CD4-positive, CD25-positive, alpha-beta regulatory T cell (primary cell): Measurements from ENCODE around the gene KICS2. TPM values are rescaled to one million over a fixed set of nuclear protein-coding genes. Genes with fewer than 3 reads are reported as not detected.
A peak's percentile ranks its signal among the peaks of the same experiment; 100 is the strongest.

Experiments
- ATAC-seq, 2 donors: fragments of 150-1000 bp; cut with Tn5 transposase; one replicate each; pipeline ENCODE4 v1.10.0; 2021; ENCODE audit warnings: low read depth in 2 of 2, moderate number of reproducible peaks in 2 of 2, moderate library complexity in 1 of 2
- DNase-seq, 3 donors: peaks; one replicate each; pipeline versions ENCODE4 v3.0.0 to v3.0.0-alpha.2; 2012 to 2022; ENCODE audit warnings: mixed read lengths in 1 of 3
- H3K27ac ChIP-seq: one replicate; pipeline ENCODE4 v1.7.0; 2013; ENCODE audit warnings: mild to moderate bottlenecking, low read length; ENCODE audit not compliant: insufficient read depth, poor library complexity, severe bottlenecking
- H3K27me3 ChIP-seq: one replicate; pipeline ENCODE4 v1.7.0; 2013; ENCODE audit warnings: low read length; ENCODE audit not compliant: control insufficient read depth, insufficient read depth
- H3K36me3 ChIP-seq: one replicate; pipeline ENCODE4 v1.7.0; 2013; ENCODE audit warnings: mild to moderate bottlenecking, low read length, moderate library complexity; ENCODE audit not compliant: control insufficient read depth, insufficient read depth
- H3K4me1 ChIP-seq: 2 replicates; pipeline ENCODE4 v1.7.0; 2013; ENCODE audit warnings: mild to moderate bottlenecking, low read length; ENCODE audit not compliant: insufficient read depth, control insufficient read depth, poor library complexity, severe bottlenecking
- H3K4me3 ChIP-seq: one replicate; pipeline ENCODE4 v1.7.0; 2013; ENCODE audit warnings: low read depth, mild to moderate bottlenecking, low read length, moderate library complexity
- H3K9me3 ChIP-seq, 2 experiments: 1 replicate in 1 of 2; 2 replicates in 1 of 2; pipeline ENCODE4 v1.7.0; 2013; ENCODE audit warnings: low read length in 2 of 2, mild to moderate bottlenecking in 1 of 2, moderate library complexity in 1 of 2; ENCODE audit not compliant: control insufficient read depth in 2 of 2
- H3K27ac Mint-ChIP-seq, 3 donors: one replicate each; pipeline ENCODE4 v1.8.0; 2020 to 2022; ENCODE audit warnings: mild to moderate bottlenecking in 3 of 3, mixed read lengths in 3 of 3, moderate library complexity in 2 of 3
- H3K27me3 Mint-ChIP-seq: one replicate; pipeline ENCODE4 v1.8.0; 2022; ENCODE audit warnings: mild to moderate bottlenecking, mixed read lengths
- H3K36me3 Mint-ChIP-seq: one replicate; pipeline ENCODE4 v1.8.0; 2020; ENCODE audit warnings: mixed read lengths
- H3K4me1 Mint-ChIP-seq, 4 donors: one replicate each; pipeline ENCODE4 v1.8.0; 2020 to 2022; ENCODE audit warnings: mixed read lengths in 4 of 4, mild to moderate bottlenecking in 1 of 4
- H3K4me3 Mint-ChIP-seq, 4 donors: one replicate each; pipeline ENCODE4 v1.8.0; 2020 to 2022; ENCODE audit warnings: mild to moderate bottlenecking in 4 of 4, mixed read lengths in 4 of 4, moderate library complexity in 3 of 4
- H3K9me3 Mint-ChIP-seq, 7 donors: one replicate each; pipeline ENCODE4 v1.8.0; 2020 to 2022; ENCODE audit warnings: mixed read lengths in 7 of 7, mild to moderate bottlenecking in 3 of 7, moderate library complexity in 2 of 7
- polyA plus RNA-seq, 4 donors: library from polyadenylated mRNA; unstranded; fragments of 300-500 nt; fragmentation: Illumina TruSeq; gene quantifications; one replicate each; pipeline ENCODE4 v1.2.3, GENCODE V29; 2021
- total RNA-seq: library from RNA; stranded (reverse); gene quantifications from one replicate; pipeline ENCODE4 v1.2.3, GENCODE V29; 2022

The KICS2 gene
- total and polyA plus RNA-seq, 5 donors from 2014 or later: 10.8 to 26.7 (median 12.0) TPM

DNA sequence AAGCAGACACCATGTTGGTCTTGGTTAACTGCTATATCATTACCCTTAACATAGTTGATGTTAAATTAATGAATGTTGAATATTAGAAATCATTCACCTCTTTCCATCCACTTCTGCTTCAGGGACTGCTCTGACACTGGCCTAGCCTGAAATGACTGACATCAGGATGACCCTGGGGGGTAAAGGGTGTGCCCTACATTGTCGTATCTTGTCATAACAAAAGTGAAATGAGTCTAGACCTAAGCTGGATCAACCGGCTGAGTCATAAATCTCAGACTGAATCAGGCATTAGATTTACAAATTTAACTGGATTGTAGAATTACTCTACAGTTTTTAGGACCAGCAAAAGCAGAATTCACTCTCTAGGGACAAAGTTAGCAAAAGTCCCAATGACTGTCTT is 35.3 kb downstream of the KICS2 start:
- no peaks in the 10 kb centered on the region for H3K27me3 Mint-ChIP-seq
- H3K27ac Mint-ChIP-seq: no peak overlapping the region
- DNase-seq (peak in 1 of 3 donors; percentile 53), ATAC-seq (no peak)
- H3K4me1 Mint-ChIP-seq: peaks cover 0 to 17% (median 6%) of the 10 kb centered on the region in 4 donors
- Histone ChIP-seq H3K36me3 (no peaks in the 10 kb centered on the region), H3K9me3 (no peaks in the 10 kb centered on the region), H3K4me3 (no peak overlapping the region), H3K4me1 (no peaks in the 10 kb centered on the region), H3K27ac (no peak overlapping the region), H3K27me3 (no peaks in the 10 kb centered on the region)
- H3K36me3 Mint-ChIP-seq: peaks cover 34% of the 10 kb centered on the region
- H3K4me3 Mint-ChIP-seq: no peak overlapping the region
- peaks cover 0 to 3% (median 0%) of the 10 kb centered on the region in 7 donors for H3K9me3 Mint-ChIP-seq

DNA sequence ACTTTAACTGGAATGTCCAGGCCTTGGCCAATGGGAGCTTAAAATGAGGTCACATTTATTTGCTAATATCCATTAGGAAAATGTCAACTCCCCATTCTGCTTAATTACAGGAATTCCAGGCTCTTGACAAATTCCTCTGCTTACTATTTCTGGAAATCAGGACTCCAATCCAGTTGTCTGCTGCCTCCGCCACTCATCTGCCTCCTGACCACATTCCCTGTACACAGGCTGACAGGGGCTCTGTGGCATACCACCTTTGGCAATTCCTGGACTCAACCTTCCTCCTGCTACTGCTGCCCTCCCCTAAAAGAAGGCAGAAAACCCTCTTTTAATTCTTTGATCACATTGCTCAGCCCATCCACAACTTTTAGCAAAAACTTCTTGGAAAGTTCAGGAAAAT is 37.9 kb downstream of the KICS2 start:
- no peaks in the 10 kb centered on the region for H3K9me3 ChIP-seq
- Mint-ChIP-seq H3K4me1 (peaks cover 0 to 6% (median 2%) of the 10 kb centered on the region in 4 donors), H3K4me3 (no peak overlapping the region), H3K27me3 (no peaks in the 10 kb centered on the region), H3K9me3 (peaks cover 0 to 3% (median 0%) of the 10 kb centered on the region in 7 donors), H3K27ac (no peak overlapping the region), H3K36me3 (peaks cover 25% of the 10 kb centered on the region)
- no peak overlapping the region for H3K27ac ChIP-seq
- H3K36me3 ChIP-seq: no peaks in the 10 kb centered on the region
- no peak for ATAC-seq
- DNase-seq: no peak
- no peak overlapping the region for H3K4me3 ChIP-seq
- no peaks in the 10 kb centered on the region for H3K4me1 ChIP-seq
- no peaks in the 10 kb centered on the region for H3K27me3 ChIP-seq

DNA sequence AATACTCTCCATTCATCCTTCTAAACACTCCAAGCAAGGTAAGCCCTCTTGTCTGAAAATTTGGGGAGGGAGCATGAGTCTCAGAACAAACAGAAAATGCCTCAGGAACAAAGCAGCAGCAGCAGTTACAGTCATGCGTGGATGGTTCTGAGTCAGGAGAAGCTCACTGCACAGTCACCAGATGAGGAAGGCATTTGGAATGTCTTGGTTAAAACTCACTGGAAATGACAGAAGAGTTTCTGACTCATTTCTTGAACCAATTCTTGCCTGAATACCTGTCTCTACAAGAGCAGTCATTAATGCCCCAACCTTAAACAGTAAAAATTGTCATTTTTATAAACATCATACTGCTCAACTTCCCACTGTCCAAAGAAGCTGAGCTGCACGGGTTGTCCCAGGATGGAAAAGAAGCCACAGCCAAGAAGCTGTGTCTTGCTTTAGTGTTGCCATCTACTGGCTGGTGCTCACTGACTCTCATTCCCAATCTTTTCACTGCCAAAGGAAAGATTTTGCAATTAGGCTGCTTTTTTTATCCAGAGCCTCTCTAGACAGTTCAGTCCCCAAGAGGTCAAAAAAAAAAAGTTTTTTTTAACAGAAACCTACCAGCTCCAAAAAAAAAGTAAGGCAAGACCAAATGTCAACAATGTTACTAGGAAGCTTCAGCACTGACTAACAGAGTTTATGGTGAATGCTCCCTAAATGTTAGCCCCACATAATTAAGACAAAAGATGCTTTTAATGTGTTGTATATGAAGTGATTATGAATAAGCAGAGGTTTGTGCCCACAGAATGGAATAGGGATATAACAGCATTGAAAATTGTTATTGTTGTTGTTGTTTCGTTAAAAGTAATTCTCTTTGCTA is 40.4 kb downstream of the KICS2 start:
- DNase-seq (no peak), ATAC-seq (no peak)
- peaks cover 15% of the 10 kb centered on the region for H3K36me3 Mint-ChIP-seq
- Histone ChIP-seq H3K9me3 (no peaks in the 10 kb centered on the region), H3K36me3 (no peaks in the 10 kb centered on the region), H3K27me3 (no peaks in the 10 kb centered on the region), H3K27ac (no peak overlapping the region), H3K4me1 (no peaks in the 10 kb centered on the region), H3K4me3 (no peak overlapping the region)
- H3K9me3 Mint-ChIP-seq: peaks cover 0 to 3% (median 0%) of the 10 kb centered on the region in 7 donors
- no peak overlapping the region for H3K4me3 Mint-ChIP-seq
- H3K27ac Mint-ChIP-seq: no peak overlapping the region
- H3K4me1 Mint-ChIP-seq: no peaks in the 10 kb centered on the region
- no peaks in the 10 kb centered on the region for H3K27me3 Mint-ChIP-seq

DNA sequence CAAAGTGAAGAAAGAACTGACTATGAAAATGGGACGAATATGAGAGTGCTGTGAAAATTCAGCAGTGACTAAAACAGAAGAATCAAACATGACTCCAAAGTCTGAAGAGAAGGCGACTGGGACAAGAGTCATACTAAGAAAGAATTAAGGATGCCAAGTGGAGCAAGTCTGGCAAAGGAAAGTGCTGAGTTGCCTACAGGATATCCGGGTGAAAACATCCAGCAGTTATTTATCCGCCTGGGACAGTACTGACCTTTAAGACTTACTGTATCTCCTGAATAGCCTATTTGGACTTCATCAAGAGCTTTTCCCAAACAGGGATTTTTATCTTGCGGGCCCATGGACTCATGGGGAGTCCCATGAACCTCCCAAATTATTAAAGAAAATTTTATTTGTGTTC is 41.1 kb downstream of the KICS2 start:
- H3K27ac ChIP-seq: no peak overlapping the region
- no peaks in the 10 kb centered on the region for H3K27me3 ChIP-seq
- Mint-ChIP-seq H3K36me3 (peaks cover 15% of the 10 kb centered on the region), H3K4me1 (no peaks in the 10 kb centered on the region), H3K27ac (no peak overlapping the region), H3K9me3 (peaks cover 0 to 3% (median 0%) of the 10 kb centered on the region in 7 donors), H3K27me3 (no peaks in the 10 kb centered on the region), H3K4me3 (no peak overlapping the region)
- ATAC-seq (no peak), DNase-seq (no peak)
- no peaks in the 10 kb centered on the region for H3K4me1 ChIP-seq
- no peaks in the 10 kb centered on the region for H3K9me3 ChIP-seq
- no peaks in the 10 kb centered on the region for H3K36me3 ChIP-seq
- H3K4me3 ChIP-seq: no peak overlapping the region

DNA sequence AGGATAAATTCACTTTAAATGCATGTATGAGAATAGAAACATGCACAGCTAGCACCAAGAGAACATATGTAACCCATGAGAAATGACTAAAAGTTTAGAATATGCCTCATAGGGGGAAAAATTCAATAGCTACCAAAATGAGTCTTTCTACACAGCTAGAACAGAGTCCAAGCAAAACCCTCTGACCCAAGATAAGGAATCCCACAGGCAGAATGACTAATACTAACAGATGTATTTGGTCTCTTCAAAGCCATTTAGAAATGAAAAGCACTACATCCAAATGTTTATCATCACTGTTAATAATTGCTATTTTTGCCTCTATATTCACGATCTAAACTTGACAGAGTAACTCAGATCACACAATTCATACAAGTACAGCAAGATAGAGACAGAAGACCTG is 44.0 kb downstream of the KICS2 start:
- Histone ChIP-seq H3K27me3 (no peaks in the 10 kb centered on the region), H3K4me3 (no peak overlapping the region), H3K36me3 (no peaks in the 10 kb centered on the region), H3K9me3 (no peaks in the 10 kb centered on the region), H3K4me1 (no peaks in the 10 kb centered on the region), H3K27ac (no peak overlapping the region)
- H3K27me3 Mint-ChIP-seq: no peaks in the 10 kb centered on the region
- H3K4me3 Mint-ChIP-seq: no peak overlapping the region
- no peak for DNase-seq
- H3K4me1 Mint-ChIP-seq: no peaks in the 10 kb centered on the region
- no peak for ATAC-seq
- H3K36me3 Mint-ChIP-seq: peaks cover 11% of the 10 kb centered on the region
- H3K9me3 Mint-ChIP-seq: peaks cover 0 to 3% (median 0%) of the 10 kb centered on the region in 7 donors
- H3K27ac Mint-ChIP-seq: no peak overlapping the region

DNA sequence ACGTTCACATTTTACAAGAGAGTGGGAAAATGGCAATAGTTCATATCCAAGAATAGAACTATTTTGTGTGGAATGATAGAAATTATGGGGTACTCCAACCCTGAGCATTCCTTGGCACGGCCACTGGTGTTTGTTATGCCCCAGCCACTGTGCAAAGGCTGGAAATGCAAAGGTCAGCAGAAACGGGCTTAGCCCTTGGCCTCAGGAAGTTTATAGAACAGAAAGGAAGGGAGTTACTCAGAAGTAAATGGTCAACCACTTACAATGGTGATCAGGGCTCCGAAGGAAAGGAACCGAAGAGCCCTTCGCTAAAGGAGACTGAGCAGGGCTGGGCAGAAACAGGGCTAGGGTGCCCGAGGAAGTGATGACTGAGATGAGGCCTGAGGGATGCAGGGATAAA is 45.1 kb downstream of the KICS2 start:
- Mint-ChIP-seq H3K27me3 (no peaks in the 10 kb centered on the region), H3K4me3 (no peak overlapping the region), H3K9me3 (no peaks in the 10 kb centered on the region), H3K4me1 (no peaks in the 10 kb centered on the region), H3K27ac (no peak overlapping the region), H3K36me3 (peaks cover 3% of the 10 kb centered on the region)
- H3K36me3 ChIP-seq: no peaks in the 10 kb centered on the region
- H3K27me3 ChIP-seq: no peaks in the 10 kb centered on the region
- H3K4me1 ChIP-seq: no peaks in the 10 kb centered on the region
- no peak overlapping the region for H3K4me3 ChIP-seq
- ATAC-seq (no peak), DNase-seq (no peak)
- H3K27ac ChIP-seq: no peak overlapping the region
- no peaks in the 10 kb centered on the region for H3K9me3 ChIP-seq

DNA sequence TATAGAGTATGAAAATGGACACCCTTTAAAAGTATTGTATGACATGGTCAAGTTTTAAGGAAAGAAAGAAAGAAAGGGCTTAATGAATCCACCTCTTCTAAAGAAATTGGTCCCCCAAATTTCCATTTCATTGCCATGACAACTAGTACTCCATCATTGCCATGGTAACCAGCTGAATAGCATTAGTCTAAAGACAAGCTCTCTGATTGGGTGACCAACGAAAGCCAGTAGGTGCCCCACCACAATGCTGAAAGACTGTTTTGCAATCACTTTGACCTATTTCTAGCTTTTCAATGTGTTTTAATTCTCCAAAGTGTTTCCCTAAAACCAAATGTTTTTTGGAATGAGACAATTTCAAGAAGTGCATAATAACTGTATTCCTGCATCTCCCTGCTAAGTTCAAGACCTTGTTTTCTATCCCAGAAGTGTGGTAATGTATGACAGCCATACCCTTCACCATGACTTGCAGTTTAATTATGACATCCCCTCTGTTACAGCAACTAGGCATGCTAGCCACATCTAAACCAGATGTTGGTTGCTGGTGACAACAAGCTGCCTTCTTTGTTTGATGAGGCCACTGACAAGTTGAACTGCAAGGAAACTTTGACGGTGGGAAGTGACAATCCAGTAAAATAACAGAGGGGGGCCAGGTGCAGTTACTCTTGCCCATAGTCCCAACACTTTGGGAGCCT is 46.7 kb downstream of the KICS2 start:
- H3K4me1 Mint-ChIP-seq: no peaks in the 10 kb centered on the region
- no peak overlapping the region for H3K4me3 Mint-ChIP-seq
- no peaks in the 10 kb centered on the region for H3K9me3 Mint-ChIP-seq
- DNase-seq (no peak), ATAC-seq (no peak)
- Histone ChIP-seq H3K36me3 (no peaks in the 10 kb centered on the region), H3K9me3 (no peaks in the 10 kb centered on the region), H3K27me3 (no peaks in the 10 kb centered on the region), H3K4me3 (no peak overlapping the region), H3K4me1 (no peaks in the 10 kb centered on the region), H3K27ac (no peak overlapping the region)
- H3K36me3 Mint-ChIP-seq: no peaks in the 10 kb centered on the region
- H3K27me3 Mint-ChIP-seq: no peaks in the 10 kb centered on the region
- no peak overlapping the region for H3K27ac Mint-ChIP-seq
